ENCODE results near the gene DDX56. TPM values are rescaled to one million over a fixed set of nuclear protein-coding genes. Genes with fewer than 3 reads are reported as not detected.

The DDX56 gene
- total and polyA plus RNA-seq, 9 of the 15 experiments (the other 6 are each of a cell fraction or from before 2014, with no cell fraction given): 33.0 to 145 (median 102) TPM

GRCh38 chr7:44581879-44582603 lies 8.3 kb upstream of the DDX56 start, which contains the start of gene TMED4 (continued):
- TF ChIP-seq ZNF583 (CRISPR knock-in tag; IDR thresholded peaks at IDR 0.05) (peak; percentile 49; the same call in 1 of the 2 replicates), SMAD3 (CRISPR knock-in tag; conservative IDR thresholded peaks at IDR 0.05) (no peak), SIN3B (IDR thresholded peaks at IDR 0.05; ENCODE audit: low read depth) (peak; percentile 54; the same call in 1 of the 2 replicates), ETS1 (conservative IDR thresholded peaks at IDR 0.05; ENCODE audit: control insufficient read depth, low read depth, low read length) (no peak), ZNF431 (CRISPR knock-in tag; IDR thresholded peaks at IDR 0.05) (no peak), TCF3 (CRISPR knock-in tag; IDR thresholded peaks at IDR 0.05) (no peak), NR2F6 (CRISPR knock-in tag; IDR thresholded peaks at IDR 0.05) (no peak), TEAD1 (CRISPR knock-in tag; IDR thresholded peaks at IDR 0.05) (0 out of 4 replicates have a peak, but pooled peaks of 1 of the 2 experiments have one; percentile 26), FOXJ3 (CRISPR knock-in tag; IDR thresholded peaks at IDR 0.05) (no peak), ZNF511 (CRISPR knock-in tag; IDR thresholded peaks at IDR 0.05) (peak; percentile 67; the same call in 1 of the 2 replicates), SIN3A (IDR thresholded peaks at IDR 0.05; ENCODE audit: borderline replicate concordance in 2 of 2, control insufficient read depth in 1 of 2, low read depth in 2 of 2, low read length in 2 of 2) (peak in 1 of 2 experiments; percentile 11; a peak in 2 of 4 replicates), GATAD2A (IDR thresholded peaks at IDR 0.05) (no peak), FOXP1 (CRISPR knock-in tag; IDR thresholded peaks at IDR 0.05) (peak; percentile 75; the same call in 1 of the 2 replicates), FOSL1 (tag; conservative IDR thresholded peaks at IDR 0.05) (no peak), ELK1 (CRISPR knock-in tag; IDR thresholded peaks at IDR 0.05) (no peak), ZC3H4 (CRISPR knock-in tag; IDR thresholded peaks at IDR 0.05; ENCODE audit: borderline replicate concordance) (0 out of 2 replicates have a peak, but pooled peaks have one; percentile 65), CHCHD3 (CRISPR knock-in tag; IDR thresholded peaks at IDR 0.05) (no peak), TAF9B (IDR thresholded peaks at IDR 0.05; ENCODE audit: partially characterized antibody) (peak; percentile 54), NBN (IDR thresholded peaks at IDR 0.05; ENCODE audit: low read depth) (no peak), LCOR (CRISPR knock-in tag; IDR thresholded peaks at IDR 0.05) (no peak), MBD2 (IDR thresholded peaks at IDR 0.05; ENCODE audit: borderline replicate concordance, low read depth) (no peak), TAF7 (tag; IDR thresholded peaks at IDR 0.05) (0 out of 2 replicates have a peak, but pooled peaks have one; percentile 34), CREM (IDR thresholded peaks at IDR 0.05; ENCODE audit: low read depth) (peak; percentile 77), CXXC5 (CRISPR knock-in tag; IDR thresholded peaks at IDR 0.05) (peak; percentile 50; the same call in 1 of the 2 replicates), NCOA1 (IDR thresholded peaks at IDR 0.05; ENCODE audit: low read depth) (no peak), ELF2 (CRISPR knock-in tag; IDR thresholded peaks at IDR 0.05) (peak; percentile 61; the same call in 1 of the 2 replicates), ATF7 (IDR thresholded peaks at IDR 0.05) (peak; percentile 85; the same call in 1 of the 2 replicates), CHD2 (IDR thresholded peaks at IDR 0.05; ENCODE audit: low read depth, low read length) (0 out of 2 replicates have a peak, but pooled peaks have one; percentile 44)
